Neural cell (in vitro differentiated cells): ENCODE results near the gene STIM1. TPM values are rescaled to one million over a fixed set of nuclear protein-coding genes. Genes with fewer than 3 reads are reported as not detected.

Experiments used
- H2AFZ ChIP-seq: fragments of 200-600, 300-800 bp; sonication (generic), shearing (Covaris generic); 2 replicates; pipeline ENCODE4 v1.6.0; 2014; ENCODE audit warnings: low read depth, mild to moderate bottlenecking, antibody characterized with exemption, low read length, moderate library complexity
- H3F3A ChIP-seq: fragments of 200-600 bp; shearing (Covaris generic); 2 replicates; pipeline ENCODE4 v1.6.1; 2016; ENCODE audit warnings: mild to moderate bottlenecking, moderate library complexity, mixed read lengths, antibody characterized with exemption, low read length; ENCODE audit not compliant: insufficient read depth, poor library complexity, severe bottlenecking
- H3K27ac ChIP-seq: fragments of 200-600, 300-800 bp; sonication (generic), shearing (Covaris generic); 2 replicates; pipeline ENCODE4 v1.5.1; 2014; ENCODE audit warnings: mild to moderate bottlenecking, low read length, moderate library complexity
- H3K27me3 ChIP-seq: fragments of 300-800, 200-600 bp; sonication (generic), shearing (Covaris generic); 2 replicates; pipeline ENCODE4 v1.6.0; 2014; ENCODE audit warnings: mild to moderate bottlenecking, low read depth, low read length, moderate library complexity; ENCODE audit not compliant: insufficient read depth
- H3K36me3 ChIP-seq: fragments of 300-800, 200-600 bp; sonication (generic), shearing (Covaris generic); 2 replicates; pipeline ENCODE4 v1.5.1; 2014; ENCODE audit warnings: mild to moderate bottlenecking, antibody characterized with exemption, low read length, moderate library complexity; ENCODE audit not compliant: insufficient read depth
- H3K4me2 ChIP-seq: fragments of 300-800, 200-600 bp; sonication (generic), shearing (Covaris generic); 2 replicates; pipeline ENCODE4 v1.6.0; 2014; ENCODE audit warnings: mild to moderate bottlenecking, low read length
- H3K4me3 ChIP-seq: fragments of 300-800, 200-600 bp; sonication (generic), shearing (Covaris generic); 2 replicates; pipeline ENCODE4 v1.5.1; 2014; ENCODE audit warnings: mild to moderate bottlenecking, low read length, moderate library complexity
- H3K79me2 ChIP-seq: fragments of 200-600 bp; shearing (Covaris generic); replicated peaks from 2 replicates; pipeline ENCODE4 v1.6.0; 2014; ENCODE audit warnings: mild to moderate bottlenecking, low read length, moderate library complexity; ENCODE audit not compliant: insufficient read depth
- H3K9ac ChIP-seq: fragments of 300-800, 200-600 bp; sonication (generic), shearing (Covaris generic); 2 replicates; pipeline ENCODE4 v1.6.1; 2016; ENCODE audit warnings: mild to moderate bottlenecking, low read length, mixed read lengths
- H3K9me2 ChIP-seq: fragments of 200-600 bp; shearing (Covaris generic); 2 replicates; pipeline ENCODE4 v1.6.1; 2016; ENCODE audit warnings: mild to moderate bottlenecking, low read length, mixed read lengths; ENCODE audit not compliant: insufficient read depth
- H3K9me3 ChIP-seq: fragments of 200-600, 300-800 bp; sonication (generic), shearing (Covaris generic); 2 replicates; pipeline ENCODE4 v1.6.1; 2016; ENCODE audit warnings: mild to moderate bottlenecking, mixed run types, low read length, moderate library complexity, mixed read lengths
- H4K20me1 ChIP-seq: fragments of 200-600 bp; shearing (Covaris generic); 2 replicates; pipeline ENCODE4 v1.6.1; 2016; ENCODE audit warnings: mild to moderate bottlenecking, mixed run types; ENCODE audit not compliant: insufficient read depth
- EP300 ChIP-seq: fragments of 450-650 bp; conservative IDR thresholded peaks from 2 replicates; pipeline ENCODE4 v1.6.1; 2014; ENCODE audit warnings: antibody characterized with exemption, mild to moderate bottlenecking, moderate library complexity; ENCODE audit not compliant: poor library complexity, severe bottlenecking
- EZH2 ChIP-seq: fragments of 200-600, 300-800 bp; shearing (Covaris generic), sonication (generic); IDR thresholded peaks from 2 replicates; pipeline ENCODE4 v1.6.1; 2014; ENCODE audit warnings: antibody characterized with exemption, low read length, borderline replicate concordance, mild to moderate bottlenecking; ENCODE audit not compliant: insufficient read depth, poor library complexity, severe bottlenecking
- MXI1 ChIP-seq: fragments of 450-650 bp; conservative IDR thresholded peaks from 2 replicates; pipeline ENCODE4 v1.6.1; 2014; ENCODE audit warnings: antibody characterized with exemption, mild to moderate bottlenecking; ENCODE audit not compliant: poor library complexity, severe bottlenecking
- POLR2AphosphoS5 ChIP-seq: IDR thresholded peaks from 2 replicates; pipeline ENCODE4 v1.6.1; 2012
- RAD21 ChIP-seq: fragments of 450-650 bp; conservative IDR thresholded peaks from 2 replicates; pipeline ENCODE4 v1.6.1; 2014; ENCODE audit warnings: antibody characterized with exemption, mild to moderate bottlenecking, moderate library complexity
- SMC3 ChIP-seq: fragments of 450-650 bp; conservative IDR thresholded peaks from 2 replicates; pipeline ENCODE4 v1.6.1; 2014; ENCODE audit warnings: antibody characterized with exemption, mild to moderate bottlenecking, moderate library complexity; ENCODE audit not compliant: poor library complexity
- TAF1 ChIP-seq: IDR thresholded peaks from 2 replicates; pipeline ENCODE4 v1.6.1; 2012; ENCODE audit warnings: low read depth
- polyA plus RNA-seq: library from polyadenylated mRNA; depleted of rRNA; stranded (reverse); fragments of >200 nt; gene quantifications from 2 replicates; pipeline ENCODE4 v1.2.3, GENCODE V29; 2014
- TF ChIP-seq, protein P1 (sequence below): fragments of 450-650 bp; IDR thresholded peaks from 2 replicates; pipeline ENCODE4 v1.5.1; 2014; ENCODE audit warnings: antibody characterized with exemption, mild to moderate bottlenecking, moderate library complexity; ENCODE audit not compliant: poor library complexity, severe bottlenecking
- TF ChIP-seq, protein P2 (sequence below): IDR thresholded peaks from 2 replicates; pipeline ENCODE4 v1.6.1; 2012; ENCODE audit warnings: borderline replicate concordance

Gene STIM1
- polyA plus RNA-seq, 1 donor from 2014 or later = 14.5 TPM

DNA sequence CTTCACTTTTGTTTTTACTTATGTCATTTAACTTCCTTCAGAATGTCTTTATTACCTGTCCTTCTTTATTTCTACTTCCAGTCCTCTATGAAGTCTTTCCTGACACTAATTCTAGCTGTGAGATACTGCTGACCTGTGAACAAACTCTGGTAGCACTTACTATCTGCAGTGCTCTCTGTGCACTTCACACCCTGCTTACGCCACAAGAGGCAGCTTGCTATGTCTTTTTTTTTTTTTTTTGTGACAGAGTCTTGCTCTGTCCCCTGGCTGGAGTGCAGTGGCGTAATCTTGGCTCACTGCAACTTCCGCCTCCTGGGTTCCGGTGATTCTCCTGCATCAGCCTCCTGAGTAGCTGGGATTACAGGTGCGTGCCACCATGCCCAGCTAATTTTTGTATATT lies 10.7 kb downstream of the STIM1 start:
- Histone ChIP-seq H3K4me3 (no peak overlapping the region), H3K9me2 (no peaks in the 10 kb centered on the region), H4K20me1 (no peaks in the 10 kb centered on the region), H2AFZ (no peak overlapping the region), H3K79me2 (no peaks in the 10 kb centered on the region), H3K9ac (no peak overlapping the region), H3K36me3 (no peaks in the 10 kb centered on the region), H3K4me2 (no peak overlapping the region), H3K27ac (no peak overlapping the region), H3K9me3 (no peaks in the 10 kb centered on the region), H3F3A (no peaks in the 10 kb centered on the region), H3K27me3 (no peaks in the 10 kb centered on the region)
- no peak for TF ChIP-seq POLR2AphosphoS5
- no peak for TF ChIP-seq TAF1
- TF ChIP-seq, protein P1, sequence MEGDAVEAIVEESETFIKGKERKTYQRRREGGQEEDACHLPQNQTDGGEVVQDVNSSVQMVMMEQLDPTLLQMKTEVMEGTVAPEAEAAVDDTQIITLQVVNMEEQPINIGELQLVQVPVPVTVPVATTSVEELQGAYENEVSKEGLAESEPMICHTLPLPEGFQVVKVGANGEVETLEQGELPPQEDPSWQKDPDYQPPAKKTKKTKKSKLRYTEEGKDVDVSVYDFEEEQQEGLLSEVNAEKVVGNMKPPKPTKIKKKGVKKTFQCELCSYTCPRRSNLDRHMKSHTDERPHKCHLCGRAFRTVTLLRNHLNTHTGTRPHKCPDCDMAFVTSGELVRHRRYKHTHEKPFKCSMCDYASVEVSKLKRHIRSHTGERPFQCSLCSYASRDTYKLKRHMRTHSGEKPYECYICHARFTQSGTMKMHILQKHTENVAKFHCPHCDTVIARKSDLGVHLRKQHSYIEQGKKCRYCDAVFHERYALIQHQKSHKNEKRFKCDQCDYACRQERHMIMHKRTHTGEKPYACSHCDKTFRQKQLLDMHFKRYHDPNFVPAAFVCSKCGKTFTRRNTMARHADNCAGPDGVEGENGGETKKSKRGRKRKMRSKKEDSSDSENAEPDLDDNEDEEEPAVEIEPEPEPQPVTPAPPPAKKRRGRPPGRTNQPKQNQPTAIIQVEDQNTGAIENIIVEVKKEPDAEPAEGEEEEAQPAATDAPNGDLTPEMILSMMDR = no peak
- no peak for TF ChIP-seq EZH2
- no peak for TF ChIP-seq MXI1
- no peak for TF ChIP-seq EP300
- TF ChIP-seq, protein P2, sequence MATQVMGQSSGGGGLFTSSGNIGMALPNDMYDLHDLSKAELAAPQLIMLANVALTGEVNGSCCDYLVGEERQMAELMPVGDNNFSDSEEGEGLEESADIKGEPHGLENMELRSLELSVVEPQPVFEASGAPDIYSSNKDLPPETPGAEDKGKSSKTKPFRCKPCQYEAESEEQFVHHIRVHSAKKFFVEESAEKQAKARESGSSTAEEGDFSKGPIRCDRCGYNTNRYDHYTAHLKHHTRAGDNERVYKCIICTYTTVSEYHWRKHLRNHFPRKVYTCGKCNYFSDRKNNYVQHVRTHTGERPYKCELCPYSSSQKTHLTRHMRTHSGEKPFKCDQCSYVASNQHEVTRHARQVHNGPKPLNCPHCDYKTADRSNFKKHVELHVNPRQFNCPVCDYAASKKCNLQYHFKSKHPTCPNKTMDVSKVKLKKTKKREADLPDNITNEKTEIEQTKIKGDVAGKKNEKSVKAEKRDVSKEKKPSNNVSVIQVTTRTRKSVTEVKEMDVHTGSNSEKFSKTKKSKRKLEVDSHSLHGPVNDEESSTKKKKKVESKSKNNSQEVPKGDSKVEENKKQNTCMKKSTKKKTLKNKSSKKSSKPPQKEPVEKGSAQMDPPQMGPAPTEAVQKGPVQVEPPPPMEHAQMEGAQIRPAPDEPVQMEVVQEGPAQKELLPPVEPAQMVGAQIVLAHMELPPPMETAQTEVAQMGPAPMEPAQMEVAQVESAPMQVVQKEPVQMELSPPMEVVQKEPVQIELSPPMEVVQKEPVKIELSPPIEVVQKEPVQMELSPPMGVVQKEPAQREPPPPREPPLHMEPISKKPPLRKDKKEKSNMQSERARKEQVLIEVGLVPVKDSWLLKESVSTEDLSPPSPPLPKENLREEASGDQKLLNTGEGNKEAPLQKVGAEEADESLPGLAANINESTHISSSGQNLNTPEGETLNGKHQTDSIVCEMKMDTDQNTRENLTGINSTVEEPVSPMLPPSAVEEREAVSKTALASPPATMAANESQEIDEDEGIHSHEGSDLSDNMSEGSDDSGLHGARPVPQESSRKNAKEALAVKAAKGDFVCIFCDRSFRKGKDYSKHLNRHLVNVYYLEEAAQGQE = no peak
- TF ChIP-seq SMC3 = no peak
- TF ChIP-seq RAD21 = no peak

DNA sequence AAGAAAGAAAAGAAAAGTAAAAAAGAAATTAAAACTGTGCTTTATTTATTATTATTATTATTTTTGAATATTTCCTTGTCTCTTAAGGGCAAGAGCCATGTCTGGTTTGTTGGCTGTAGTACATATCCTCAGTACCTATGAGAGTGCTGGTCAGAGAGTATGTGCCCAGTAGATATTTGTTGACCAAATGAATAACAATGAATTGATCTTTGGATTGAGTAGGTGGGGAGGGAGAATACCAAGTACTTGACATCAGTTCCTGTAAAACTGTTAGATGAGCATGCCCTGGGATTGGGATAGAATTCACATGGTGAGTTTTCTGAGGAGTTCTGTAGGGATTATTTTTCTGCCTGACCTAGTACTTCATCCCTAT lies 11.4 kb downstream of the STIM1 start:
- TF ChIP-seq SMC3 = no peak
- no peak for TF ChIP-seq EZH2
- no peak for TF ChIP-seq MXI1
- TF ChIP-seq RAD21 = no peak
- no peak for TF ChIP-seq POLR2AphosphoS5
- no peak for TF ChIP-seq EP300
- TF ChIP-seq, protein P2 = no peak
- TF ChIP-seq TAF1 = no peak
- TF ChIP-seq, protein P1 = no peak
- H3K9me2 ChIP-seq = no peaks in the 10 kb centered on the region
- H4K20me1 ChIP-seq = no peaks in the 10 kb centered on the region
- H3F3A ChIP-seq = no peaks in the 10 kb centered on the region
- no peaks in the 10 kb centered on the region for H3K79me2 ChIP-seq
- no peaks in the 10 kb centered on the region for H3K27me3 ChIP-seq
- H3K9ac ChIP-seq = no peak overlapping the region
- no peaks in the 10 kb centered on the region for H3K9me3 ChIP-seq
- H3K4me2 ChIP-seq = no peak overlapping the region
- no peak overlapping the region for H3K27ac ChIP-seq
- no peak overlapping the region for H3K4me3 ChIP-seq
- H3K36me3 ChIP-seq = no peaks in the 10 kb centered on the region
- H2AFZ ChIP-seq = no peak overlapping the region
